Thyroid gland (tissue), 4 donors: Measurements from ENCODE around the gene FOXS1. TPM values are rescaled to one million over a fixed set of nuclear protein-coding genes. Genes with fewer than 3 reads are reported as not detected.

Source experiments
- DNase-seq, 2 donors: peaks; one replicate each; pipeline ENCODE4 v3.0.0-alpha.2; 2019
- H3K27ac ChIP-seq, 3 donors: fragments of 200-600 bp; sonication (generic); 1 replicate in 2 of 3; 2 replicates in 1 of 3; pipeline ENCODE4 v1.5.1; 2016 to 2019; ENCODE audit warnings: mild to moderate bottlenecking in 1 of 3, moderate library complexity in 1 of 3
- H3K27me3 ChIP-seq: fragments of 200-600 bp; sonication (generic); one replicate; pipeline ENCODE4 v1.5.1; 2019
- H3K36me3 ChIP-seq, 2 donors: fragments of 200-600 bp; sonication (generic); one replicate each; pipeline ENCODE4 v1.5.1; 2016 to 2019
- H3K4me1 ChIP-seq, 2 donors: fragments of 200-600 bp; sonication (generic); one replicate each; pipeline ENCODE4 v1.5.1; 2017 to 2019
- H3K4me3 ChIP-seq, 3 donors: fragments of 200-600 bp; sonication (generic); replicated peaks in 1 of 3; 1 replicate in 2 of 3; 2 replicates in 1 of 3; pipeline ENCODE4 v1.5.1; 2016; ENCODE audit warnings: mild to moderate bottlenecking in 1 of 3
- H3K9me3 ChIP-seq: fragments of 200-600 bp; sonication (generic); one replicate; pipeline ENCODE4 v1.5.1; 2017
- CTCF ChIP-seq, 6 experiments: fragments of 200-600 bp in 3 of 6; fragments of 450-650 bp in 3 of 6; sonication (generic) in 3 of 6; IDR thresholded peaks; one replicate each; pipeline ENCODE4 v1.5.1; 2016 to 2019; ENCODE audit warnings: antibody characterized with exemption in 6 of 6, mild to moderate bottlenecking in 2 of 6, inconsistent platforms in 1 of 6, moderate library complexity in 1 of 6
- POLR2A ChIP-seq, 2 donors: fragments of 450-650 bp; IDR thresholded peaks; one replicate each; pipeline ENCODE4 v1.6.1; 2017; ENCODE audit warnings: antibody characterized with exemption in 2 of 2, mild to moderate bottlenecking in 2 of 2, moderate library complexity in 1 of 2
- WGBS, 2 donors: methylation state at CpG; one replicate each; pipeline ENCODE4 v1.1.5; 2017; 5-methylcytosine and 5-hydroxymethylcytosine counted together
- intact Hi-C: fragments of 100-400 bp; cut with DNase I; formaldehyde crosslinking; loops from one replicate; pipeline ENCODE4 v1.15.1; 2023
- total RNA-seq, 4 donors: library from RNA; depleted of rRNA; stranded (reverse); fragments of >200 nt; gene quantifications; one replicate each; pipeline ENCODE4 v1.2.3, GENCODE V29; 2016

Gene FOXS1
- total RNA-seq, 4 donors from 2014 or later = 0.44 to 1.0 TPM; not detected in 2

DNA sequence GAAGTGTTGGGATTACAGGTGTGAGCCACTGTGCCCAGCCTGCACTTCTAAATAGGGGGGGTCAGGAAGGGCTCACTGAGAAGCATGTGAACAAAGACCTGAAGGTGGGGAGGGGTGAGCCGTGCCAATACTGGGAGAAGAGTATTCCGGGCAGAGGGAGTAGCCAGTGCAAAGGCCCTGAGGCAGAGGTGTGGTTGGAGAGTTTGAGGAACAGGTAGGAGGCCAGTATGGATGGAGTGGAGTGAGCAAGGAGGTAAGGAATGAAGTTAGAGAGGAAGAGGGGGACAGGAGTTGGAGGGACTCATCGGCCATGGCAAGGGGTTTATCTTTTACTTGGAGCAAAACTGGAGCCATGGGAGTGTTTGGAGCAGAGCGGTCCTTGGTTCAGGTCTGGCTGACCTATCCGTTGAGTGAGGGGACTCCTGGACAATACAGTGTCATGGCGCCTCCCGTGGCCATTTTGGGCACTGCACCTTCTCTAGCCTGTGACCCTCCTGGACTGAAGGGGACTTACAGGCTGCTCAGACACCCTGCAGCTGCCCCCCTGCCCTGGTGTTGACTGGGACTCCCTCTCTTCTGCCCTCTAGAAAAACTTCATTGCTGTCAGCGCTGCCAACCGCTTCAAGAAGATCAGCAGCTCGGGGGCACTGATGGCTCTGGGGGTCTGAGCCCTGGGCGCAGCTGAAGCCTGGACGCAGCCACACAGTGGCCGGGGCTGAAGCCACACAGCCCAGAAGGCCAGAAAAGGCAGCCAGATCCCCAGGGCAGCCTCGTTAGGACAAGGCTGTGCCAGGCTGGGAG, 12.1 kb downstream of the FOXS1 start:
- peaks cover 0 to 28% of the 10 kb centered on the region in 2 donors for H3K4me1 ChIP-seq
- no peaks in the 10 kb centered on the region for H3K9me3 ChIP-seq
- TF ChIP-seq POLR2A (IDR thresholded peaks at IDR 0.05) (no peak), CTCF (IDR thresholded peaks at IDR 0.05) (peak; percentile 55 to 87 (median 66))
- no peaks in the 10 kb centered on the region for H3K36me3 ChIP-seq
- intact Hi-C loops = loop anchor here (10.0 kb wide), 2 partner anchors 89 to 199 kb away; partner anchors contain the start of gene COX4I2
- H3K27me3 ChIP-seq = no peaks in the 10 kb centered on the region
- H3K27ac ChIP-seq = no peak overlapping the region
- WGBS, 2 donors = 48 to 53% methylated on average over 10 to 13 of the region's 14 CpGs
- H3K4me3 ChIP-seq = no peak overlapping the region
- DNase-seq = peak; percentile 63

DNA sequence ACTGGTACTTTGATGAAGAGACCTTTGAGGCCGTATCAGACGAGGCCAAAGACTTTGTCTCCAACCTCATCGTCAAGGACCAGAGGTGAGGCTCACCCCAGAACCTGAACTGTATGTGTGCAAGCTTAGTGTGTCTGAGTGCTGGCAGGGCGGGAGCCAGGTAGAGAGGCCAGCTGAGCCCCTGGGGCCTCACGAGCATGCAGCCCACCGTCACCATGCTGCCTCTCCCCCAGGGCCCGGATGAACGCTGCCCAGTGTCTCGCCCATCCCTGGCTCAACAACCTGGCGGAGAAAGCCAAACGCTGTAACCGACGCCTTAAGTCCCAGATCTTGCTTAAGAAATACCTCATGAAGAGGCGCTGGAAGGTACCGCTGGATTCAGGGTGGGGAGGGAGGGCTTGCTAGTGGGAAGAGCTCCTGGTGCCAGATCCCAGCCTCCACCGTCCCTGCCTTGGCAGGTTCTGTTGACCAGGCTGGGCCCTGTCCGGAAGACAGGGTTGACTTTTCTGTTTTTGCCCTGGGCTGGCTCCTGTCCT, 13.6 kb downstream of the FOXS1 start:
- no peak for DNase-seq
- intact Hi-C loops = loop anchor here (10.0 kb wide), 2 partner anchors 87 to 197 kb away; partner anchors contain the start of gene COX4I2
- no peak overlapping the region for H3K27ac ChIP-seq
- H3K36me3 ChIP-seq = no peaks in the 10 kb centered on the region
- no peak overlapping the region for H3K4me3 ChIP-seq
- peaks cover 0 to 18% of the 10 kb centered on the region in 2 donors for H3K4me1 ChIP-seq
- WGBS, 2 donors = 91 to 95% methylated on average over 8 to 15 of the region's 17 CpGs
- TF ChIP-seq POLR2A (IDR thresholded peaks at IDR 0.05) (no peak), CTCF (IDR thresholded peaks at IDR 0.05) (no peak)
- H3K9me3 ChIP-seq = no peaks in the 10 kb centered on the region
- H3K27me3 ChIP-seq = no peaks in the 10 kb centered on the region

DNA sequence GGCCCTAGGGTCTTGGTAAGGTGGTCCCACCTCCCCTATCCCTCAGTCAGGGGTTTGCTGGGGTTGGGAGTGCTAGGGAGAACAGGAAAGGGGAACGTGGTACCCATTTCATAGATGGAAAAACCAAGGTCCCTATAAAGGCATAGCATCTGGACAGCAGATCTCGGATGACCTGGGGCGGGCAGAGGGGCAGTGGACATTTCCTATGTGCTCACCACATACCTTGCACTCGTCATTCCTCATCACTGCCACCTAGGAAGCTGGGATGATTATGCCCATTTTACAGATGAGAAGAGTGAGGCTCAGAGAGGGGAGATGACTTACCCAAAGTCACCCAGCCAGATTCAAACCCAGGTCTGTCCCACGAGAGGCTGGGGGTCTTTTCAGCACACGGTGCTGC, 14.2 kb downstream of the FOXS1 start:
- Histone ChIP-seq H3K4me1 (peaks cover 0 to 12% of the 10 kb centered on the region in 2 donors), H3K9me3 (no peaks in the 10 kb centered on the region), H3K27ac (no peak overlapping the region), H3K27me3 (no peaks in the 10 kb centered on the region), H3K4me3 (no peak overlapping the region), H3K36me3 (no peaks in the 10 kb centered on the region)
- TF ChIP-seq POLR2A (IDR thresholded peaks at IDR 0.05) (no peak), CTCF (IDR thresholded peaks at IDR 0.05) (no peak)
- 84 to 89% methylated on average over 6 of the region's 6 CpGs for WGBS, 2 donors
- no peak for DNase-seq
- intact Hi-C loops = loop anchor here (10.0 kb wide), 2 partner anchors 86 to 196 kb away; partner anchors contain the start of gene COX4I2

GRCh38 chr20:31830406-31830981, 14.9 kb downstream of the FOXS1 start:
- Histone ChIP-seq H3K9me3 (no peaks in the 10 kb centered on the region), H3K4me1 (peaks cover 0 to 5% of the 10 kb centered on the region in 2 donors), H3K27ac (no peak overlapping the region), H3K36me3 (no peaks in the 10 kb centered on the region), H3K4me3 (no peak overlapping the region), H3K27me3 (no peaks in the 10 kb centered on the region)
- no peak for DNase-seq
- TF ChIP-seq POLR2A (IDR thresholded peaks at IDR 0.05) (no peak), CTCF (IDR thresholded peaks at IDR 0.05) (no peak)
- WGBS, 2 donors = 76 to 89% methylated on average over 5 to 7 of the region's 8 CpGs
- intact Hi-C loops = loop anchor here (10.0 kb wide), 2 partner anchors 86 to 196 kb away; partner anchors contain the start of gene COX4I2
